ENCODE results near the gene LCE1C. TPM values are rescaled to one million over a fixed set of nuclear protein-coding genes. Genes with fewer than 3 reads are reported as not detected.

LCE1C gene, protein sequence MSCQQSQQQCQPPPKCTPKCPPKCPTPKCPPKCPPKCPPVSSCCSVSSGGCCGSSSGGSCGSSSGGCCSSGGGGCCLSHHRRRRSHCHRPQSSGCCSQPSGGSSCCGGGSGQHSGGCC
- not detected for polyA plus RNA-seq (ENCODE audit: insufficient read length)
- long read RNA-seq, donor 1, result 0 reads
- long read RNA-seq, donor 2, result 0 reads
- long read RNA-seq, donor 3, result 0 reads
- long read RNA-seq, donor 4, result 0 reads
- long read RNA-seq, donor 5, result 0 reads
- long read RNA-seq, donor 6, result 0 reads
- long read RNA-seq, donor 7, result 0 reads
- long read RNA-seq, donor 8, result 0 reads

DNA sequence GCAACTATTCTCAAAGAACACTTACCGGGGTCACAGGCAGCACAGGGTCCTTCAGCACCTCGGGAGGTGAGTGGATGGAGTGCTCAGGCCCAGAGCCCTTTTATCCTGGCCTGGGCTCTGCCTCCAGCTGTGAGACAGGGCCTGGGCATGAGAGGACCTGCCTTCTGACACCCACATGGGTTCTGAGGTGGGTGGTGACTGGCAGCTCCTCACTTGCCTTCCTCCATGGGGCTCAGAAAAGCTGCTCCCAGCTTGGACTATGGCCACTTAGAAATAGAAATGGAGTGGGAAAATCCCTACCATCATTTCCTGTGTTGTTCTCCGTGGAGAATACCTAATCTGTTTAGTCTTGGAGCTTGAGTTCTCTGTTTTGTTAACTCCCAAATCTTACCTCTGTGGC, at the start of gene LCE1C:
TSS of gene LCE1C (minus strand) at position 76 of the 400 bp plus-strand sequence. CDS start 1,173 bp downstream, outside the sequence.
- no peak for DNase-seq

DNA sequence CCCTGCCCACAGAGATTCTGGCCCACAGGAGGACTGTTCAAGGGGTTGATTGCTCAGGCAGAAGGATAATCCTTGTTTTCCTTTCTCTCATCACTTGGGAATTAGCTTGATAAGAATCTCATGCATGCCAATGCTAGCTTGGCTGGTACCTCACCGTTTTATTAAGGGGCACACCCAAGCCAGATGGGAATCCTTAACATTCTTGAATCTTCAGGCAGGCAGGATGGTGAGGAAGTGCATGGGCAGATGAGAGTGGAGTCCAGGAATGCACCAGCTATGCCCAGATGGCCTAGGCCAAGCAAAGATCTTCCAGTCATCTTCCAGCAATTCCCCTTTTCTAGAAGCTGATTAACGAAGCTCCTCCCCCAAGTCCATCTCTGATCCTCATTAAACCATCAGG, 49.2 kb upstream of the LCE1C start:
- no peak for DNase-seq

DNA sequence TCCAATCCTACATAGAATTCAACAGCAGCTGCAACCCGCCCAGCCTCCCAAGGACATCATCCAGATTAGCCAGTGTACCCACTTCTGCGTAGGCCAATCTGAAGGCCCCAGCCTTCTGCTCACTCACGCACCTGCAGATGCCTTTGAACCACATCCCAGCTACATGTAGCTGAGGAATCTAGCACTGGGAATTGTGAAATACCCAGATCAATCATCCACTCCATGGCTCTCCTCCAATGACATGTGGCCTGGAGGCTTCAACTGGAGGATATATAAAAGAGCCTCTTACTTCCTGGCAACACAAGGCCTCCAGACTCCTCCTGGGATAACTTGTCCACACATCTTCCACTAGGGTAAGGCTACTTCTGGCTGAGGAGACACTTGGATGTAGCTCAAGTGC, 36.1 kb upstream of the LCE1C start, which contains the start of gene LCE6A:
TSS of gene LCE6A (plus strand) at position 301 of the 400 bp plus-strand sequence. CDS start 665 bp downstream, outside the sequence.
- no peak for DNase-seq

DNA sequence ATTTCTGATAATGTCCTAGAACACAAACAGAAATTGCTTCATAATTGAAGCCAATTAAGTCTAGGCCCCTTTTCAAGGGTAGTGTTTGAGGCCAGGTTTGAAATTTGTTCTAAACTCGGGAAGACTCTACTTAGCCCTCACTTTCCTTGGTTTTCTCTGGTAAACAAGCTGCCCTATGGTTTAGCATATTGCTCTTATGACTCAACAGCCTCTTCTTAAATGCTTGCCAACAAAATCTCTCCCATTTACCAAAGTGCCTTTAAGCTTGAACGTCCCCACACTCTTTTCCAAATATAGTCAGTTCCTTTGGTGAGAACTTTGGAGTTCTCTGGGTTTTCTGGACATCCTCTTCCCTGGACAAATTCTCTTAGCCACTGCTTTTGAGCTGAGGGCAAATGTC, 30.4 kb upstream of the LCE1C start:
- DNase-seq, result no peak

DNA sequence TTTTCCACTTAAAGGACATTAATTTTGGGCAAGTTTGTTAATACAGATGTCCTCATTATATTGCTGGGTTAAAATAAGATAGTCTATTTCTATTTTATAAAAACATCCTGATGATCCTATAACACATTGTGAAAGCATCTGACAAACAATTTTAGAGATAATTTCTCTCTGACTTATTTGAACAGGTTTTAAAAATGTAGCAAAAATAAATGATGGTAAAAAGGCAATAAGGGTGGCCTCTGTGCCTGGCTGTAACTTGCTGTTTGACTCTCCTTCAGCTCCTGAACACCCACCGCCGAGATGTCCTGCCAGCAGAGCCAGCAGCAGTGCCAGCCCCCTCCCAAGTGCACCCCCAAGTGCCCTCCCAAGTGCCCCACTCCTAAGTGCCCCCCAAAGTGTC, 20.7 kb upstream of the LCE1C start, which contains the start of gene LCE1A:
TSS of gene LCE1A (plus strand) at position 301 of the 400 bp plus-strand sequence. CDS start at position 301, 0 bp downstream.
- DNase-seq, result no peak

DNA sequence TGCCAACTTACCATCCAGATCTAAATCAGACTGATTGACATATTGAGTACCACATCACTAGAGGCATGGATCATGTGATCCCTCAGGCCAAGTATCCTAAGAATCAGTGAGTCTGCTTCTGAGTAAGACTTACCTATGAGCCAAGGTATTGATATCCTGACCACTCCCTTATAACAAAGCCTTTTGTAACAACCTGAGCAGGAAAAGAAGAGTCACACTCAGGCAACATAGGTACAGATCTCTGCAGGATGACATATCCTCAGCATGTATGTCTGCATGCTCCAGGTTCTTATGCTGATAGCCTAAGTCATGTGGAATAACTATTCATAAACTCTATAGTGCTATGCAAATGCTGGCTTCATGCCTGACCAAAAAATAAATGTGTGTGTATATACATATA, 18.5 kb upstream of the LCE1C start:
- DNase-seq, result no peak

DNA sequence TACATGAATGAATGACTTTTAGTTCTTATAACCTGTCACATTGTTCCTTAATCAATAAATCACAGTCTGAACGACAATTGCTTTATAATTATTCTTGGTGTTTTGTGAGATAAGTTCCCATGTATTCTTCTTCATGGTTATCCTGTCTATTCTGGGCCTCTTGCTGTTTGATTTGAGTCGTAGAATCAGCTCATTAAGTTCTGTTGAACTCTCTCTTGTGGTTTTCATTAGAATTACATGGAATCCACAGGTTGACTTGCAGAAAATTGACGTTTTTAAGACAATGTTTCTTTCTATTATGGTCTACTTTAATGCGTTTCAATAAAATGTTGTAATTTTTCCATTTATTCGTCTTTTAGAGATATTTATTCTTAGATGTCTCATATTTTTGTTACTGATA, 16.8 kb upstream of the LCE1C start:
- DNase-seq, result no peak

DNA sequence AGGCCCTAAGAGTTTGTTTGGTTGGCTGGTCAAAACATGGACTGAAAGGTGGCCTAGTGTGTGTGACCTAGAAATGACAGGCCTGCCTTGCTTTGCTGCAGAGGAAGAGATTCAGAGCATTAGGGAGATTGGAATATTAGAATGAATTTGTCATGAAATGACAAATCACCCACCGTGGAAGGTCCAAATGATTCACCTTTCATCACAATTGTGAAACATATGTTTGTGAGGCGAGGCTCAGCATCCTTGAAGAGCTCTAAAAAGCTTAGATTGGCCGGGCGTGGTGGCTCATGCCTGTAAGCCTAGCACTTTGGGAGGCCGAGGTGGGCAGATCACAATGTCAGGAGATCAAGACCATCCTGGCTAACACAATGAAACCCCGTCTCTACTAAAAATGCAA, 10.9 kb upstream of the LCE1C start:
- DNase-seq, result no peak

DNA sequence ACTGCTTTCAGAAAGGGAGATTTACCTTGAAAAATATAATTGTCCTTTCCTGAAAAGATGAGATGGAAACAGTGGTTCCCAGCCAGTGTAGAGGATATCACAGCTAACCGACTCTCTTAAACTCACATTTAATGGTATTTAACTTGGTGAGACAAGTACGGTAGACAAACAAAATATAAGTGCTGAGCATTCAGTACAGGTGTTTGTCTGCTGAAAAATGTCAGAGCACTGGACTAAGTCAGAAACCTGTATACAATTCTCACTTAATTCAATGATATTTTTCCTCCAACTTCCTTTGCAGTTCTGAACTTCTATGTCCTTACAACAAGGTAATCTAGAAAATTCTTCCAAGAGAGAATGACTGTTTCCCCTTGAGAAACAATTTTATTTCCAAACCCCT, 5.2 kb upstream of the LCE1C start, which contains the start of gene LCE1B:
TSS of gene LCE1B (plus strand) at position 301 of the 400 bp plus-strand sequence. CDS start 476 bp downstream, outside the sequence.
- no peak for DNase-seq

DNA sequence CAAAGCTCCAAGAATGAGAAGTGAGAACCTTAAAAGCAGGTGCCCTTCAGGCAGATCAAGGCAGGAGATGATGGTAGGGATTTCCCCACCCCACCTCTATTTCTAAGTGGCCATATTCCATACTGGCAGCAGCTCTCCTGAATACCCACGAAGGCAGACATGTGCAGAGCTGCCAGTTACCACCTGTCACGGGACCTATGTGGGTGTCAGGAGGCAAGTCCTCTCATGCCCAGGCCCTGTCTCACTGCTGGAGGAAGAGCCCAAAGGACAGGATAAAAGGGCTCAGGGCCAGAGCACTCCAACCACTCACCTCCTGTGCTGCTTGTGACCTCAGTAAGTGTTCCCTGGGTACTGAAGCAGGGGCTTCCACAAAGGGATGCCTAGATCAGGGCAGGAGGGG, 4.6 kb upstream of the LCE1C start:
- DNase-seq, result no peak

DNA sequence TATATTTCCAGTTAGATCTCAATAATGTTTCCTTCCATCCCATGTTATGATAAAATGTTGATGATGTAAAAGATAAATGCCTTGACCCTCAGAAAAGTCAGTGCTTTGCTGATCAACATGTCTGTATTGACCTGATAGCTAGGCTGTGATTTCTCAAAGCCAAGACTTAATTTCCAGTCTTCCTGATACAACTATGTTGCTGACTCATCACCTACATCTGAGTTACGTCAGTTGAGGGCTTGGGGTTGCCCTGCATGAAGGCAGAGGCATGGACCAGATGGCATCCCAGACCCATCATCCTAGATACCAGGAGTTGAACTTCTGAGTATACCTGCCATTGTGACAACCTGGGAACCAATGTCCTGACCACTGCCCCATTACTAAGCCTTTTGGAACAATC, 5.1 kb downstream of the LCE1C start:
- no peak for DNase-seq

DNA sequence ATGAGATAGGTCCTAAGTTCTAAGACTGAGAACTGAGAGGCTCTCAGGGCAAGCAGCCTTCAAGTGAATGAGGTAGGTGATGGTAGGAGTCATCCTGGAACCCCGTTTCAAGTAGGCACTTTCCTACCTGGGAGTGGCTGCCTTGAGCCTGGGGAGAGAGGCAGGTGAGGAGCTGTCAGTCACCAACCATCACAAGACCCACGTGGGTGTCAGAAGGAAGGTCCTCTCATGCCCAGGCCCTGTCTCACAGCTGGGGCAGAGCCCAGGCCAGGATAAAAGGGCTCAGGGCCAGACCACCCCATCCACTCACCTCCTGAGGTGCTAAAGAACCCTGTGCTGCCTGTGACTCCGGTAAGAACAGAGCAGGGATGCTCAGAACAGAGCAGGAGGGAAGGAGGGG, 10.0 kb downstream of the LCE1C start, which contains the start of gene LCE1D:
TSS of gene LCE1D (plus strand) at position 301 of the 400 bp plus-strand sequence. CDS start 1,074 bp downstream, outside the sequence.
- DNase-seq, result no peak

DNA sequence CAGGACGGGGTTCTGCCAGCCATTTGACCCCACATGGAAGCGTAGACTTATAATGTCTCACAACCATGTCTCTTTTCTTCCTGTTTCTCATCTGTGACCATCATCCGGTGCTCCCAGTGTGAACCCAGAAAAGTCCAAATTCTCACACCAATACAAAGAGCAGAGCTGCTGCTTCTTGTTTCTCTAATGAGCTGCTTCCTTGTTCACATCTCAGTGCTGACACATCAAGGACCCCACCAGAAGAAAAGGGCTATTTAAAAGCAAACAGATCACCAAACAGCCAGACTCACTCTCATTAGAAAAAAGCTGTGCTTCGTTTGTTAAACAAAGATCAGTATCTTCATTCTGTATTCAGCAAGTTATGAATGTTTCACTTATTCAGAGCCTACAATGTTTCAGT, 10.8 kb downstream of the LCE1C start:
- no peak for DNase-seq

DNA sequence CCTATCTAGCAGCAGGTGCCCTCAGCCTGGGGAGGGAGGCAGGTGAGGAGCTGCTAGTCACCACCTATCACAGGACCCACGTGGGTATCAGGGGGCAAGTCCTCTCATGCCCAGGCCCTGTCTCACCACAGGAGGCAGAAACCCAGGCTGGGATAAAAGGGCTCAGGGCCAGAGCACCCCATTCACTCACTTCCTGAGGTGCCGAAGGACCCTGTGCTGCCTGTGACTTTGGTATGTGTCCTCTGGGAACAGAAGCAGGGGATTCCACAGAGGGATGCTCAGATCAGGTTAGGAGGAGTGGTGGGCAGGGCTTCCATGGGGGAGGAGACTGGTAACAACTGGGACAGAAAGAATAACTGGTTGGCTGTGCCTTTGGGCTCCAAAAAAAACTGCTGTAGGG, 20.4 kb downstream of the LCE1C start, which contains the start of gene LCE1E:
TSS of gene LCE1E (plus strand) at position 181 of the 400 bp plus-strand sequence. CDS start 1,043 bp downstream, outside the sequence.
- DNase-seq, result no peak

DNA sequence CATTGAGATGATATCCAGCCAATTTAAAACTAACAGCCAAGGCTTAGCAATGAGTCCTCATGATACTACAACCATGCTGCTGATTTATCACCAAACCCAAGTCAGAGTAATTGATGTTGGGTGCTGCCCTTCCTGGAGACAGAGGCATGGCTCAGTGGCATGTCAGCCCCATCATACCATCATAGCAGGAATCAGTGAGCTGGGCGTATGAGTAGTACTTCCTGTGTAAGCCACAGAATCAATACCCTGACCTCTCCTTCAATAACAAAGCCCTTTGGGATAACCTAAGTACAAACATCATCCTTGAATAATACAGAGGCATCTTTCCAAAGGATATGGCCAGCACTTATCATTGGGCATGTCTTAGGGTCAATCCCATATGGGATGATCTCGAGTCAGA, 23.4 kb downstream of the LCE1C start:
- no peak for DNase-seq

DNA sequence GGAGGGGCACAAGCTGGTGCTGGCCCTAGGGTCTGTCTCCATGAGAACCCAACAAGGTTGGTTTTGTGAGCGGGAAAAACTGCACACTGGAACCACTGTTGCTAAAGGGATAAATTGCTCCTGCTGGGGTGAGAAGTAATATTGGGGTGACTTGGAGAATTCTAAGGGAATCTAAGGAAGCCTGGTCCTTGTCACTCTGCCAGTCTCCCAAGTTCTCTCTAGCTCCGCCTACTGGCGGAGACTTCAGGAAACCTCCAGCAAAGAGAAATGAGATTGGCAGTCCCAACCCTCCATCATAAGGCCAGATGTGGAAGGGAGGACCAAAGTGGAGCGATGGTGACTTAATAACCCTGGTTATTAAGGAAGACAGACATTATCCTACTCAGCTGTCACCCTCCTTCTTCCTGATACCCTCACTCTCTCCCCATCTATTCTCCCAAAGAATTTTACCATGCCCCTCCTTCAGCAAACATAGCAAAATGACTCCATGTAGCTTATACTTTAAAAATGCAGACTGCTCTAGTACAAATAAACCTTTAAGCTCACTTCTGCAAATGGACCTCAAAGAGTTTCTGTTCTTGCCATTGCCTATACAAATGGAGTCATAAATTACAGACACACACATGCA, 28.8 kb downstream of the LCE1C start:
- no peak for DNase-seq

DNA sequence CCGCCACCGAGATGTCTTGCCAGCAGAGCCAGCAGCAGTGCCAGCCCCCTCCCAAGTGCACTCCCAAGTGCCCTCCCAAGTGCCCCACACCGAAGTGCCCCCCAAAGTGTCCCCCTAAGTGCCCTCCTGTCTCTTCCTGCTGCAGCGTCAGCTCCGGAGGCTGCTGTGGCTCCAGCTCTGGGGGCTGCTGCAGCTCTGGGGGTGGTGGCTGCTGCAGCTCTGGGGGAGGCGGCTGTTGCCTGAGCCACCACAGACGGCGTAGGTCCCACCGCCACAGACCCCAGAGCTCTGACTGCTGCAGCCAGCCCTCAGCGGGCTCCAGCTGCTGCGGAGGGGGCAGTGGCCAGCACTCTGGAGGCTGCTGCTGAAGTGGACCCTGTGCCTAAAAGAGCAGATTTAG, 30.1 kb downstream of the LCE1C start:
- no peak for DNase-seq

DNA sequence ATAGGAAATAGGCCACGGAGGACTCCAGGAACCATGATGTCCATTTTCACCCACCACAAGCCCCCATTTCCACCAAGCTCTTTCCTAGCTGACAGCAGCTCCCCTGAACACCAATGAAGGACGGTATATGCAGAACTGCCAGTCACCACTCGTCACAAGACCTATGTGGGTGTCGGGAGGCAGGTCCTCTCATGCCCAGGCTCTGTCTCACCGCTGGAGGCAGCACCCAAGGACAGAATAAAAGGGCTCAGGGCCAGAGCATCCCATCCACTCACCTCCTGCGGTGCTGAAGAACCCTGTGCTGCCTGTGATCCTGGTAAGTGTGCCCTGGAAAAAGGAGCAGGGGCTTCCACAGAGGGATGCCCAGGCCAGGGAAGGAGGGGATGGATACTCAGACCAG, 31.6 kb downstream of the LCE1C start, which contains the start of gene LCE1F:
TSS of gene LCE1F (plus strand) at position 266 of the 400 bp plus-strand sequence. CDS start 1,232 bp downstream, outside the sequence.
- no peak for DNase-seq

DNA sequence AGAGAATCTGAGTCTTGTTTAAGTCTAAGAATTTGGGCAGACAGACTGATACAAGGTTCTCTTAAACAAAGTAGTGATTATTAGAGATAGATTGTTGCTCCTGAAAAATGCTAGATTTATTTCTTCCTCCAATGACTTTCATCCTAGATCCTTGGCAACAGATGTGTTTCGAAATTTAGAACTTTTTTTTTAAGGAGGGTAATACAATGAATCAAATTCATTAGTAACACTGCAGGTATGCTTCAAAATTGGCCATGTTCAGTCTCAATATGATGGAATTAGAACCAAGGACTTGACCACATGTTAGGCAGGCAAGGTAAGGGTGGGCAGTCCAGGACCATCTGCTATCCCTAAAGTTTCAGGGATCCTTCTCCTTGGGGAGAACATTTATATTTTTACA, 36.0 kb downstream of the LCE1C start:
- DNase-seq, result no peak

DNA sequence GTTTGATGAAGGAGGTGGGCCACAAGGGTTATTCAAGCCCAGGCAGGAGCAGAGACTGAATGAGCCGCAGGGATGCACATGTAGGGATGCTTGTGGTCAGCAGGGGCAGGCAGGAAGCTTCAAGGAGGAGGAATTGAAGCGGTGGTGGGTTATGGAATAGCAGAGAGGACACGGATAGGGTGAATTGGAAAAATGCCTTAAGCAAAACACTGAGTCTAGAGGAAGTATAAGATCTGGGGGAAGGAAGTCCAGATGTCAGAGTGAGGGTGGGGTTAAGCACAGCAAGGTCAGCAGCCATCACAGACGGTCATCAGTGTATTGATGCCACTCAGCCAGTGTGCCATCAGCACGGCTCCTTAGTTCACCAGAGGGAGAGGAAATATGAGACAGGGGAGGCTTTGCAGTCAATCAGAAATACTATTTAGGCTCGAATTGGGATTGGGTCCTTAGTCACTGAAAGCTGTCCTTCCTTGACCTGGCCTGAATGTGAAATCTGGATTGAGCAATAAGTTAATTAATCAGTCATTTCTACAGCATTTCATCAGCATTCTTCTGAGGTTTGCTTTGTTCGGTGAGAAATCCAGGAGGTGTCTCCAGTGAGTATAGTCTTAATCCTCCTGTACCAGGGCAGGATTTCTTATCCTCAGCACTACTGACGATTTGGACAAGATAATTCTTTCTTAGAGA, 37.5 kb downstream of the LCE1C start:
- no peak for DNase-seq

DNA sequence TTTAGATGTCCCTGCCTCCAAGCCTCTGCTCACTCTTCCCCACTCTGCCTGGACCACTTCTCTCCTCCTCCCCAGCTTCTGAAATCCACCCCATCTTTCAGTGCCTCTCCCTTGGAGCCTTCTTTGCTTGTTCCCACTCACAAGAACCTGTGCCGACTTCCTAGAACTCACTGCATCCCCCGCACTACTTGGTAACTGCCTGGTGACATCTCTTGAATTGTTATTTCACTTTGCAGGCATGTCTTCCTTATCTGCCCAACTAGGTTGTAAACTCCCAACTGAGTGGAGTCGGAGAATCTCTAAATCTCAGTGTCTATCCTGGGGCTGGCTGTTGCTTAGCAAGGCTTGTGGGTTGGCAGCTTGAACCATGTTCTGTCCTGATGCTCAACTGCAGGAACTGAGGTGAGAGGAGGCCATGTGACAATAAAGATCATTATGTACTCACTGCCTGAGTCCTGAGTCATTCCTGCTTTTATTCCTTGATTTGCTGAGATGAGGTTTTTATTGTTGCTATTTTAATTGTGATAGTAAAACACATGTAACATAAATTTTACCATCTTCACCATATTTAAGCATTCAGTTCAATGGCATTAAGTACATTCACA, 44.7 kb downstream of the LCE1C start:
- no peak for DNase-seq

DNA sequence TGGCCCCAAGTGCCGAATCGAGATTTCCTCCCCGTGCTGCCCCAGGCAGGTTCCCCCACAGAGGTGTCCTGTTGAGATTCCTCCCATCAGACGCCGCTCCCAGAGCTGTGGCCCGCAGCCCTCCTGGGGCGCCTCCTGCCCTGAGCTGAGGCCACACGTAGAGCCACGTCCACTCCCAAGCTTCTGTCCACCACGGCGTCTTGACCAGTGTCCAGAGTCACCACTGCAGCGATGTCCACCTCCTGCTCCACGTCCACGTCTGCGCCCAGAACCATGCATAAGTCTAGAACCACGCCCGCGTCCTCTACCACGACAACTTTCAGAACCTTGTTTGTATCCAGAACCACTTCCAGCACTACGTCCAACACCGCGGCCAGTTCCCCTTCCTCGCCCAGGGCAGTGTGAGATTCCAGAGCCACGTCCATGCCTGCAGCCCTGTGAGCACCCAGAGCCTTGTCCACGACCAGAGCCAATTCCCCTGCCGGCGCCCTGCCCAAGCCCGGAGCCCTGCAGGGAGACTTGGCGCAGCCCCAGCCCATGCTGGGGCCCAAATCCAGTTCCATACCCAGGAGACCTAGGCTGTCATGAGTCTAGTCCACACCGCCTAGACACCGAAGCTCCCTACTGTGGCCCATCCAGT, 45.8 kb downstream of the LCE1C start:
- no peak for DNase-seq

Data from left kidney (tissue), 8 donors.